K562 (cell line): ENCODE data around the gene ZGLP1. TPM values are rescaled to one million over a fixed set of nuclear protein-coding genes. Genes with fewer than 3 reads are reported as not detected.
A peak's percentile ranks its signal among the peaks of the same experiment; 100 is the strongest.

ENCODE experiments used
- ATF3 ChIP-seq, 2 experiments: fragments of 450-650 bp in 1 of 2; sonication (generic) in 1 of 2; formaldehyde crosslinking in 1 of 2; IDR thresholded peaks in 1 of 2; conservative IDR thresholded peaks in 1 of 2; 2 replicates each; pipeline versions ENCODE4 v1.6.1 to v1.8.1; 2016 to 2023; ENCODE audit warnings: mild to moderate bottlenecking in 2 of 2, moderate library complexity in 2 of 2, inconsistent platforms in 1 of 2, missing genetic modification reagents in 1 of 2
- BCOR ChIP-seq: fragments of 450-650 bp; IDR thresholded peaks from 2 replicates; pipeline ENCODE4 v1.6.1; 2016
- CHD1 ChIP-seq: fragments of 200-600 bp; sonication (generic); IDR thresholded peaks from one replicate; pipeline ENCODE4 v1.6.1; 2012; ENCODE audit warnings: mild to moderate bottlenecking, moderate library complexity, low read length, inconsistent platforms
- GABPB1 ChIP-seq: sonication (generic); formaldehyde crosslinking; IDR thresholded peaks from 2 replicates; pipeline ENCODE4 v1.8.0; 2022; ENCODE audit warnings: mild to moderate bottlenecking, missing genetic modification reagents
- GATAD2B ChIP-seq: fragments of 450-650 bp; IDR thresholded peaks from 2 replicates; pipeline ENCODE4 v1.6.1; 2017; ENCODE audit warnings: mild to moderate bottlenecking, borderline replicate concordance
- HDAC2 ChIP-seq: fragments of 450-650 bp; IDR thresholded peaks from 2 replicates; pipeline ENCODE4 v1.6.1; 2016; ENCODE audit warnings: mild to moderate bottlenecking
- HDAC3 ChIP-seq: fragments of 450-650 bp; IDR thresholded peaks from 2 replicates; pipeline ENCODE4 v1.6.1; 2018; ENCODE audit warnings: borderline replicate concordance, mild to moderate bottlenecking, moderate library complexity; ENCODE audit not compliant: partially characterized antibody
- HSF4 ChIP-seq: fragments of 250-450 bp; sonication (Bioruptor Pico); IDR thresholded peaks from 2 replicates; pipeline ENCODE4 v2.1.2; 2022; ENCODE audit warnings: mild to moderate bottlenecking, moderate library complexity, borderline replicate concordance
- MCM2 ChIP-seq: fragments of 450-650 bp; IDR thresholded peaks from 2 replicates; pipeline ENCODE4 v1.6.1; 2017; ENCODE audit warnings: low read depth, mild to moderate bottlenecking
- MECOM ChIP-seq: fragments of 250-450 bp; sonication (Bioruptor Pico); IDR thresholded peaks from 2 replicates; pipeline ENCODE4 v1.8.0; 2022; ENCODE audit warnings: inconsistent platforms
- PCBP2 ChIP-seq: fragments of 200-400 bp; formaldehyde crosslinking; IDR thresholded peaks from 2 replicates; pipeline ENCODE4 v1.6.1; 2018; ENCODE audit warnings: low read length, low read depth, mild to moderate bottlenecking, moderate library complexity; ENCODE audit not compliant: poor library complexity, severe bottlenecking
- RCOR1 ChIP-seq, 2 experiments: IDR thresholded peaks; 2 replicates each; pipeline ENCODE4 v1.6.1; 2012; ENCODE audit warnings: low read depth in 2 of 2, low read length in 2 of 2, borderline replicate concordance in 1 of 2, improper control_type of control experiment in 1 of 2
- SIN3B ChIP-seq: fragments of 450-650 bp; IDR thresholded peaks from 2 replicates; pipeline ENCODE4 v1.6.1; 2017; ENCODE audit warnings: low read depth, mild to moderate bottlenecking, moderate library complexity
- SP1 ChIP-seq: sonication (generic); formaldehyde crosslinking; IDR thresholded peaks from 2 replicates; pipeline ENCODE4 v1.8.1; 2022; ENCODE audit warnings: mild to moderate bottlenecking, missing genetic modification reagents
- XRCC5 ChIP-seq: fragments of 200-400 bp; formaldehyde crosslinking; IDR thresholded peaks from 2 replicates; pipeline ENCODE4 v1.6.1; 2017; ENCODE audit warnings: low read depth, mild to moderate bottlenecking, low read length
- ZFX ChIP-seq: sonication (generic); formaldehyde crosslinking; IDR thresholded peaks from 2 replicates; pipeline ENCODE4 v1.8.0; 2022; ENCODE audit warnings: mild to moderate bottlenecking, missing genetic modification reagents, moderate library complexity
- ZNF133 ChIP-seq: fragments of 250-450 bp; sonication (Bioruptor Pico); IDR thresholded peaks from 2 replicates; pipeline ENCODE4 v1.4.0; 2020; ENCODE audit warnings: mild to moderate bottlenecking
- ZNF212 ChIP-seq: fragments of 450-650 bp; formaldehyde crosslinking; IDR thresholded peaks from 2 replicates; pipeline ENCODE4 v1.4.0; 2020; ENCODE audit warnings: mild to moderate bottlenecking
- ZNF740 ChIP-seq, 3 experiments: fragments of 200-800 bp in 1 of 3; sonication (Bioruptor generic) in 1 of 3; sonication (generic) in 1 of 3; formaldehyde crosslinking in 1 of 3; IDR thresholded peaks; 2 replicates each; pipeline versions ENCODE4 v1.6.1 to v1.8.0; 2016 to 2022; ENCODE audit warnings: mild to moderate bottlenecking in 2 of 3, missing compliant biosample characterization in 2 of 3, missing genetic modification characterization in 2 of 3, missing genetic modification reagents in 1 of 3
- polyA plus RNA-seq, 8 experiments: library from polyadenylated mRNA; depleted of rRNA in 4 of 8; stranded (reverse) in 5 of 8; unstranded in 3 of 8; fragments of >200 nt; fragmentation: Nextera tagmentation in 2 of 8; fragmentation: Illumina TruSeq in 1 of 8; extraction: Ambion mirVana in 2 of 8; extraction: Trizol in 1 of 8; gene quantifications; 2 replicates each; pipeline versions ENCODE4 v1.2.1 to v1.2.3, GENCODE V29; 2011 to 2014; ENCODE audit warnings: inconsistent platforms in 1 of 8, missing spikeins in 1 of 8
- total RNA-seq, 7 experiments: library from RNA; depleted of rRNA in 6 of 7; stranded (reverse); fragments of >200 nt in 6 of 7; fragmentation: Illumina TruSeq in 2 of 7; extraction: Trizol in 2 of 7; gene quantifications; 2 replicates each; pipeline versions ENCODE4 v1.2.1 to v1.2.3, GENCODE V29; 2011 to 2021; ENCODE audit warnings: low replicate concordance in 1 of 7
- TF ChIP-seq, protein P1 (sequence below), 2 experiments: fragments of 450-650 bp; conservative IDR thresholded peaks; 2 replicates each; pipeline ENCODE4 v1.6.1; 2017; ENCODE audit warnings: mild to moderate bottlenecking in 2 of 2, moderate library complexity in 2 of 2

The ZGLP1 gene
- total and polyA plus RNA-seq, 9 of the 15 experiments (the other 6 are each of a cell fraction or from before 2014, with no cell fraction given) = 0.24 to 4.5 (median 2.2) TPM

GRCh38 chr19:10269333-10270179 lies 40.1 kb downstream of the ZGLP1 start (continued):
- TF ChIP-seq ATF3 (IDR thresholded peaks at IDR 0.05) (no peak), ATF3 (CRISPR knock-in tag; conservative IDR thresholded peaks at IDR 0.05) (0 out of 2 replicates have a peak, but pooled peaks have one; percentile 8), XRCC5 (peak; percentile 74; the same call in 1 of the 2 replicates), GATAD2B (peak; percentile 33; the same call in 1 of the 2 replicates), SP1 (CRISPR knock-in tag) (0 out of 2 replicates have a peak, but pooled peaks have one; percentile 58), HDAC3 (no peak), MCM2 (no peak), PCBP2 (no peak), ZNF133 (CRISPR knock-in tag) (no peak), BCOR (peak; percentile 55; the same call in 1 of the 2 replicates), ZNF740 (CRISPR knock-in tag; IDR thresholded peaks at IDR 0.05) (0 out of 2 replicates have a peak, but pooled peaks have one; percentile 33), ZNF740 (tag; IDR thresholded peaks at IDR 0.05) (no peak), ZNF212 (CRISPR knock-in tag) (no peak), HDAC2 (no peak), GABPB1 (CRISPR knock-in tag) (peak; percentile 55; the same call in 1 of the 2 replicates), MECOM (no peak), HSF4 (CRISPR knock-in tag) (no peak), SIN3B (0 out of 2 replicates have a peak, but pooled peaks have one; percentile 34), CHD1 (no peak), ZFX (CRISPR knock-in tag) (peak; percentile 21; the same call in 1 of the 2 replicates), RCOR1 (IDR thresholded peaks at IDR 0.05; ENCODE audit: borderline replicate concordance in 1 of 2, low read depth in 2 of 2, low read length in 2 of 2) (peak; percentile 26 to 50; a peak in 3 of 4 replicates)
- TF ChIP-seq, protein P1, sequence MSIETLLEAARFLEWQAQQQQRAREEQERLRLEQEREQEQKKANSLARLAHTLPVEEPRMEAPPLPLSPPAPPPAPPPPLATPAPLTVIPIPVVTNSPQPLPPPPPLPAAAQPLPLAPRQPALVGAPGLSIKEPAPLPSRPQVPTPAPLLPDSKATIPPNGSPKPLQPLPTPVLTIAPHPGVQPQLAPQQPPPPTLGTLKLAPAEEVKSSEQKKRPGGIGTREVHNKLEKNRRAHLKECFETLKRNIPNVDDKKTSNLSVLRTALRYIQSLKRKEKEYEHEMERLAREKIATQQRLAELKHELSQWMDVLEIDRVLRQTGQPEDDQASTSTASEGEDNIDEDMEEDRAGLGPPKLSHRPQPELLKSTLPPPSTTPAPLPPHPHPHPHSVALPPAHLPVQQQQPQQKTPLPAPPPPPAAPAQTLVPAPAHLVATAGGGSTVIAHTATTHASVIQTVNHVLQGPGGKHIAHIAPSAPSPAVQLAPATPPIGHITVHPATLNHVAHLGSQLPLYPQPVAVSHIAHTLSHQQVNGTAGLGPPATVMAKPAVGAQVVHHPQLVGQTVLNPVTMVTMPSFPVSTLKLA (conservative IDR thresholded peaks at IDR 0.05) = peak; percentile 58 to 72
